ENCODE measurements around the gene LRIT2.

Gene LRIT2

GRCh38 chr10:84262190-84262956 lies 37.0 kb upstream of the LRIT2 start:
- Histone ChIP-seq H4K8ac (ENCODE audit: low read length) (no peak overlapping the region), H3K27me3 (ENCODE audit: control insufficient read depth in 1 of 2, insufficient read depth in 1 of 2, low read length in 2 of 2) (peaks cover 24 to 38% of the 10 kb centered on the region in 2 experiments), H3K9me3 (ENCODE audit: control insufficient read depth, low read length) (no peaks in the 10 kb centered on the region), H2AK5ac (ENCODE audit: low read length, severe bottlenecking) (no peak overlapping the region), H3K9ac (ENCODE audit: low read length) (no peak overlapping the region), H3K4me2 (ENCODE audit: low read length, poor library complexity, severe bottlenecking) (no peak overlapping the region), H3K4ac (ENCODE audit: low read depth in 1 of 2, low read length in 2 of 2) (no peak overlapping the region), H4K91ac (ENCODE audit: low read length) (no peak overlapping the region), H2BK5ac (ENCODE audit: low read depth, low read length, poor library complexity, severe bottlenecking) (no peak overlapping the region), H2BK120ac (ENCODE audit: low read depth, low read length) (no peak overlapping the region), H3K18ac (ENCODE audit: low read depth in 1 of 2, low read length in 2 of 2) (no peak overlapping the region), H2BK15ac (ENCODE audit: low read depth, poor library complexity, severe bottlenecking) (no peak overlapping the region), H3K27ac (ENCODE audit: low read length, poor library complexity, severe bottlenecking) (no peak overlapping the region), H3K4me1 (ENCODE audit: control insufficient read depth, insufficient read depth, low read depth, low read length) (peaks cover 2% of the 10 kb centered on the region), H3K23ac (ENCODE audit: low read length in 2 of 2) (no peak overlapping the region), H3K14ac (ENCODE audit: low read length in 2 of 2) (no peak overlapping the region), H3K79me1 (replicated peaks; ENCODE audit: low read length, poor library complexity, severe bottlenecking) (no peaks in the 10 kb centered on the region), H3K4me3 (ENCODE audit: insufficient read depth in 1 of 2, low read depth in 1 of 2, low read length in 2 of 2) (no peak overlapping the region), H3K36me3 (ENCODE audit: control insufficient read depth in 1 of 2, insufficient read depth in 2 of 2, low read depth in 1 of 2, low read length in 2 of 2) (no peaks in the 10 kb centered on the region), H2AFZ (ENCODE audit: low read depth, low read length) (no peak overlapping the region), H2BK12ac (ENCODE audit: low read length in 2 of 2) (no peak overlapping the region)
- WGBS, result 86% methylated on average over 12 of the region's 13 CpGs
- no peak for DNase-seq

GRCh38 chr10:84261236-84261915 lies 36.0 kb upstream of the LRIT2 start:
- no peak overlapping the region for H2AFZ ChIP-seq (ENCODE audit: low read depth, low read length)
- no peak overlapping the region for H3K27ac ChIP-seq (ENCODE audit: low read length, poor library complexity, severe bottlenecking)
- WGBS, result 83% methylated on average over 6 of the region's 7 CpGs
- no peak for DNase-seq
- H3K23ac ChIP-seq (ENCODE audit: low read length in 2 of 2), result no peak overlapping the region
- H2AK5ac ChIP-seq (ENCODE audit: low read length, severe bottlenecking), result no peak overlapping the region
- no peaks in the 10 kb centered on the region for H3K36me3 ChIP-seq (ENCODE audit: control insufficient read depth in 1 of 2, insufficient read depth in 2 of 2, low read depth in 1 of 2, low read length in 2 of 2)
- H3K4me3 ChIP-seq (ENCODE audit: insufficient read depth in 1 of 2, low read depth in 1 of 2, low read length in 2 of 2), result no peak overlapping the region
- H3K4me2 ChIP-seq (ENCODE audit: low read length, poor library complexity, severe bottlenecking), result no peak overlapping the region
- H3K18ac ChIP-seq (ENCODE audit: low read depth in 1 of 2, low read length in 2 of 2), result no peak overlapping the region
- no peak overlapping the region for H4K91ac ChIP-seq (ENCODE audit: low read length)
- no peak overlapping the region for H2BK12ac ChIP-seq (ENCODE audit: low read length in 2 of 2)
- no peak overlapping the region for H3K4ac ChIP-seq (ENCODE audit: low read depth in 1 of 2, low read length in 2 of 2)
- H3K9me3 ChIP-seq (ENCODE audit: control insufficient read depth, low read length), result no peaks in the 10 kb centered on the region
- peaks cover 2% of the 10 kb centered on the region for H3K4me1 ChIP-seq (ENCODE audit: control insufficient read depth, insufficient read depth, low read depth, low read length)
- H4K8ac ChIP-seq (ENCODE audit: low read length), result no peak overlapping the region
- peaks cover 24 to 38% of the 10 kb centered on the region in 2 experiments for H3K27me3 ChIP-seq (ENCODE audit: control insufficient read depth in 1 of 2, insufficient read depth in 1 of 2, low read length in 2 of 2)
- no peak overlapping the region for H3K9ac ChIP-seq (ENCODE audit: low read length)
- H2BK5ac ChIP-seq (ENCODE audit: low read depth, low read length, poor library complexity, severe bottlenecking), result no peak overlapping the region
- no peak overlapping the region for H3K14ac ChIP-seq (ENCODE audit: low read length in 2 of 2)
- H2BK15ac ChIP-seq (ENCODE audit: low read depth, poor library complexity, severe bottlenecking), result no peak overlapping the region
- H2BK120ac ChIP-seq (ENCODE audit: low read depth, low read length), result no peak overlapping the region
- H3K79me1 ChIP-seq (replicated peaks; ENCODE audit: low read length, poor library complexity, severe bottlenecking), result no peaks in the 10 kb centered on the region

DNA sequence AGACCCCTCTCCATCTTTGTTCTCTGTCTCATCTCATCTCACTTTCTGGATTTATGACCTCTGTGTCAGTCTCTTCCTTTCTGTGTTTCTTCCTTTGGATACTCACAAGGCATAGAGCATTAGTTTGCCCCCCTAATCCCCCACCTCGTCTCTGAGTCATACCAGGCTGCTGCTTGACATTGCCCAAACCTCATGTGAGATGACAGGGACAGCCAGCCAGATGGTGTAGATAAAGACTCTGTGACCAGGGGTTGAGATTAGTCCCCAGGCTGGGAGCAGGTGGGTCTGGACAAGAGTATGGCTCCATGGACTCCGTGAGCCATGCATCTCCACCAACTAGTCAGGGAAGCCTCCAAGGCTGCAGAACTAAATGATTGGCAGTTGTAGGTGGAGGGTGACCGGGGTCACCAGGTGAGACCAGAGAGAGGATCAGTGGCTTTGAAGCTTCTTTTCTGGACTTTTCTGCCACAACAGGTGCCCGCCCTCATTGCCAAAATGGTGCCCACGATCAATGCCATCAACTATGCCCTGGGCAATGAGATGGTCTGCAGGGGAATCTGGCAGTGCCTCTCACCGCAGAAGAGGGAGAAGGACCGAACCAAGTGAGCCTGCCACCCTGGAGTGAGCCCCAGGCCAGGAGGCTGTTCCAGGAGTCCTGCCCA lies 32.8 kb upstream of the LRIT2 start:
- no peaks in the 10 kb centered on the region for H3K4me1 ChIP-seq (ENCODE audit: control insufficient read depth, insufficient read depth, low read depth, low read length)
- no peaks in the 10 kb centered on the region for H3K79me1 ChIP-seq (replicated peaks; ENCODE audit: low read length, poor library complexity, severe bottlenecking)
- no peak overlapping the region for H2AFZ ChIP-seq (ENCODE audit: low read depth, low read length)
- H2AK5ac ChIP-seq (ENCODE audit: low read length, severe bottlenecking), result no peak overlapping the region
- H3K18ac ChIP-seq (ENCODE audit: low read depth in 1 of 2, low read length in 2 of 2), result no peak overlapping the region
- H2BK15ac ChIP-seq (ENCODE audit: low read depth, poor library complexity, severe bottlenecking), result no peak overlapping the region
- H2BK120ac ChIP-seq (ENCODE audit: low read depth, low read length), result no peak overlapping the region
- no peak overlapping the region for H3K9ac ChIP-seq (ENCODE audit: low read length)
- DNase-seq, result no peak
- H3K14ac ChIP-seq (ENCODE audit: low read length in 2 of 2), result no peak overlapping the region
- no peak overlapping the region for H3K4me3 ChIP-seq (ENCODE audit: insufficient read depth in 1 of 2, low read depth in 1 of 2, low read length in 2 of 2)
- H3K27ac ChIP-seq (ENCODE audit: low read length, poor library complexity, severe bottlenecking), result no peak overlapping the region
- no peak overlapping the region for H4K91ac ChIP-seq (ENCODE audit: low read length)
- no peak overlapping the region for H2BK12ac ChIP-seq (ENCODE audit: low read length in 2 of 2)
- H3K23ac ChIP-seq (ENCODE audit: low read length in 2 of 2), result no peak overlapping the region
- H3K9me3 ChIP-seq (ENCODE audit: control insufficient read depth, low read length), result no peaks in the 10 kb centered on the region
- no peaks in the 10 kb centered on the region for H3K36me3 ChIP-seq (ENCODE audit: control insufficient read depth in 1 of 2, insufficient read depth in 2 of 2, low read depth in 1 of 2, low read length in 2 of 2)
- WGBS, result 74% methylated on average over 7 of the region's 7 CpGs
- H2BK5ac ChIP-seq (ENCODE audit: low read depth, low read length, poor library complexity, severe bottlenecking), result no peak overlapping the region
- no peak overlapping the region for H3K4me2 ChIP-seq (ENCODE audit: low read length, poor library complexity, severe bottlenecking)
- H4K8ac ChIP-seq (ENCODE audit: low read length), result no peak overlapping the region
- no peak overlapping the region for H3K4ac ChIP-seq (ENCODE audit: low read depth in 1 of 2, low read length in 2 of 2)
- H3K27me3 ChIP-seq (ENCODE audit: control insufficient read depth in 1 of 2, insufficient read depth in 1 of 2, low read length in 2 of 2), result peaks cover 18 to 52% of the 10 kb centered on the region in 2 experiments

DNA sequence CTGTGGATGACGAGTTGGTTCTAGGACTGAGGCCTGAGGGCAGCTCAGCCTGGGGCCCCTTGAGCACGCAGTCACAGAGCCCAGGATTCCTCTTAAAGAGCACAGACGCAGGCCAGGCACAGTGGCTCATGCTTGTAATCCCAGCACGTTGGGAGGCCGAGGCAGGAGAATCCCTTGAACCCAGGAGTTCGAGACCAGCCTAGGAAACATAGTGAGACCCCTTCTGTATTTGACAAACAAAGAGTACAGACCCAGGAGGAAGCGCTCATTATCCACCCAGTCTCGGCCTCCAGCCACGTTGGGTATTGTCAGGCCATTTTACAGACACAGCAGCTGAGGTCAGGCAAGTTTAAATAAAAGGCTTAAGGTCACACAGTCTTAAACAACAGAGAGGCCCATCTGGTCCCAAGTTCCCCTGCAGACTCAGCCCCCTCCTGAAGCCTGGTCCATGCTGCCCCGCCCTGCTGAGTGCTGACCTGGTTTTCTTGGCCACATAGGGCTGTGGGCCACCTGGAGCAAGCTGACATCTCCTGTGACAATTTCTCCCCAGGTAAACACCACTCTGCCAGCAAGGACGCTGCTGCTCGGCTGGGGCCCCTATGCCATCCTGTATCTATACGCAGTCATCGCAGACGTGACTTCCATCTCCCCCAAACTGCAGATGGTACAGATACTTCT lies 32.1 kb upstream of the LRIT2 start:
- Histone ChIP-seq H3K9me3 (ENCODE audit: control insufficient read depth, low read length) (no peaks in the 10 kb centered on the region), H4K8ac (ENCODE audit: low read length) (no peak overlapping the region), H3K9ac (ENCODE audit: low read length) (no peak overlapping the region), H3K18ac (ENCODE audit: low read depth in 1 of 2, low read length in 2 of 2) (no peak overlapping the region), H2BK5ac (ENCODE audit: low read depth, low read length, poor library complexity, severe bottlenecking) (no peak overlapping the region), H2BK120ac (ENCODE audit: low read depth, low read length) (no peak overlapping the region), H3K36me3 (ENCODE audit: control insufficient read depth in 1 of 2, insufficient read depth in 2 of 2, low read depth in 1 of 2, low read length in 2 of 2) (no peaks in the 10 kb centered on the region), H2BK12ac (ENCODE audit: low read length in 2 of 2) (no peak overlapping the region), H3K79me1 (replicated peaks; ENCODE audit: low read length, poor library complexity, severe bottlenecking) (no peaks in the 10 kb centered on the region), H4K91ac (ENCODE audit: low read length) (no peak overlapping the region), H3K23ac (ENCODE audit: low read length in 2 of 2) (no peak overlapping the region), H3K4me3 (ENCODE audit: insufficient read depth in 1 of 2, low read depth in 1 of 2, low read length in 2 of 2) (no peak overlapping the region), H3K4ac (ENCODE audit: low read depth in 1 of 2, low read length in 2 of 2) (no peak overlapping the region), H3K27ac (ENCODE audit: low read length, poor library complexity, severe bottlenecking) (no peak overlapping the region), H3K14ac (ENCODE audit: low read length in 2 of 2) (no peak overlapping the region), H2AFZ (ENCODE audit: low read depth, low read length) (no peak overlapping the region), H3K4me1 (ENCODE audit: control insufficient read depth, insufficient read depth, low read depth, low read length) (no peaks in the 10 kb centered on the region), H3K27me3 (ENCODE audit: control insufficient read depth in 1 of 2, insufficient read depth in 1 of 2, low read length in 2 of 2) (peaks cover 23 to 56% of the 10 kb centered on the region in 2 experiments), H3K4me2 (ENCODE audit: low read length, poor library complexity, severe bottlenecking) (no peak overlapping the region), H2BK15ac (ENCODE audit: low read depth, poor library complexity, severe bottlenecking) (no peak overlapping the region), H2AK5ac (ENCODE audit: low read length, severe bottlenecking) (no peak overlapping the region)
- DNase-seq, result no peak
- 82% methylated on average over 15 of the region's 15 CpGs for WGBS

All from mesenchymal stem cell (in vitro differentiated cells and primary cell).